Hepatocyte (in vitro differentiated cells): Measurements from ENCODE around the gene PPP1R14B. TPM values are rescaled to one million over a fixed set of nuclear protein-coding genes. Genes with fewer than 3 reads are reported as not detected.

ENCODE experiments used
- DNase-seq: peaks from one replicate; pipeline ENCODE4 v3.0.0-alpha.2; 2016; ENCODE audit warnings: low spot score
- H2AFZ ChIP-seq: fragments of 200-600 bp; sonication (generic); 2 replicates; pipeline ENCODE4 v1.6.0; 2016; ENCODE audit warnings: antibody characterized with exemption, mild to moderate bottlenecking
- H3K27ac ChIP-seq: fragments of 200-600 bp; sonication (generic); 2 replicates; pipeline ENCODE4 v1.5.1; 2016; ENCODE audit warnings: mild to moderate bottlenecking
- H3K27me3 ChIP-seq: fragments of 200-600 bp; sonication (generic); 2 replicates; pipeline ENCODE4 v1.6.1; 2016
- H3K36me3 ChIP-seq: fragments of 200-600 bp; sonication (generic); replicated peaks from 2 replicates; pipeline ENCODE4 v1.5.1; 2016; ENCODE audit warnings: low read depth; ENCODE audit not compliant: insufficient read depth
- H3K4me1 ChIP-seq: fragments of 200-600 bp; sonication (generic); 2 replicates; pipeline ENCODE4 v1.5.1; 2016; ENCODE audit warnings: mild to moderate bottlenecking, moderate library complexity; ENCODE audit not compliant: insufficient read depth
- H3K4me2 ChIP-seq: fragments of 200-600 bp; sonication (generic); 2 replicates; pipeline ENCODE4 v1.6.0; 2016
- H3K4me3 ChIP-seq: fragments of 200-600 bp; sonication (generic); 2 replicates; pipeline ENCODE4 v1.5.1; 2016; ENCODE audit warnings: mild to moderate bottlenecking
- H3K79me2 ChIP-seq: fragments of 200-600 bp; sonication (generic); 2 replicates; pipeline ENCODE4 v1.6.0; 2017; ENCODE audit warnings: mild to moderate bottlenecking
- H3K9me2 ChIP-seq: fragments of 200-600 bp; sonication (generic); replicated peaks from 2 replicates; pipeline ENCODE4 v1.6.0; 2017; ENCODE audit warnings: mild to moderate bottlenecking; ENCODE audit not compliant: insufficient read depth
- H3K9me3 ChIP-seq: fragments of 200-600 bp; sonication (generic); 2 replicates; pipeline ENCODE4 v1.5.1; 2016; ENCODE audit warnings: low read depth, mild to moderate bottlenecking
- H4K20me1 ChIP-seq: fragments of 200-600 bp; sonication (generic); 2 replicates; pipeline ENCODE4 v1.6.0; 2016; ENCODE audit warnings: mild to moderate bottlenecking; ENCODE audit not compliant: insufficient read depth, poor library complexity, severe bottlenecking
- CTCF ChIP-seq: fragments of 200-600 bp; sonication (generic); IDR thresholded peaks from 2 replicates; pipeline ENCODE4 v1.5.1; 2016; ENCODE audit warnings: antibody characterized with exemption, mild to moderate bottlenecking; ENCODE audit not compliant: poor library complexity
- EZH2 ChIP-seq: fragments of 200-600 bp; sonication (generic); IDR thresholded peaks from 2 replicates; pipeline ENCODE4 v1.6.1; 2016; ENCODE audit warnings: antibody characterized with exemption, mild to moderate bottlenecking, borderline replicate concordance
- EZH2phosphoT487 ChIP-seq: fragments of 200-600 bp; sonication (generic); IDR thresholded peaks from one replicate; pipeline ENCODE4 v1.6.1; 2018; ENCODE audit warnings: antibody characterized with exemption, mild to moderate bottlenecking, low read depth, moderate library complexity; ENCODE audit not compliant: unreplicated experiment, severe bottlenecking
- WGBS: methylation state at CpG from one replicate; pipeline ENCODE4 v1.1.6; 2016; ENCODE audit warnings: low lambda C conversion rate; ENCODE audit errors: missing lambda C conversion rate; 5-methylcytosine and 5-hydroxymethylcytosine counted together
- polyA plus RNA-seq: library from polyadenylated mRNA; unstranded; fragments of >200 nt; fragmentation: Nextera tagmentation; extraction: Ambion mirVana; gene quantifications from 2 replicates; pipeline ENCODE4 v1.2.1, GENCODE V29; 2016
- total RNA-seq: library from RNA; depleted of rRNA; stranded (reverse); fragments of >200 nt; gene quantifications from 2 replicates; pipeline ENCODE4 v1.2.3, GENCODE V29; 2014

PPP1R14B gene
- total and polyA plus RNA-seq, 2 experiments from 2014 or later, result 86.8 to 229 TPM

GRCh38 chr11:64222651-64223000 is 24.1 kb downstream of the PPP1R14B start:
- no peak for TF ChIP-seq CTCF
- no peak for TF ChIP-seq EZH2phosphoT487
- no peak for TF ChIP-seq EZH2
- Histone ChIP-seq H3K9me2 (no peaks in the 10 kb centered on the region), H2AFZ (no peak overlapping the region), H4K20me1 (no peaks in the 10 kb centered on the region), H3K9me3 (no peaks in the 10 kb centered on the region), H3K4me3 (no peak overlapping the region), H3K27me3 (no peaks in the 10 kb centered on the region), H3K79me2 (peaks cover 21% of the 10 kb centered on the region), H3K36me3 (no peaks in the 10 kb centered on the region), H3K27ac (no peak overlapping the region), H3K4me2 (no peak overlapping the region), H3K4me1 (peaks cover 18% of the 10 kb centered on the region)
- WGBS, result 89% methylated on average over 9 of the region's 9 CpGs
- DNase-seq, result no peak

GRCh38 chr11:64220798-64221197 is 25.9 kb downstream of the PPP1R14B start:
- Histone ChIP-seq H3K27me3 (no peaks in the 10 kb centered on the region), H4K20me1 (no peaks in the 10 kb centered on the region), H3K4me1 (peaks cover 8% of the 10 kb centered on the region), H3K9me2 (no peaks in the 10 kb centered on the region), H3K4me3 (no peak overlapping the region), H3K79me2 (peaks cover 7% of the 10 kb centered on the region), H3K9me3 (no peaks in the 10 kb centered on the region), H3K27ac (no peak overlapping the region), H3K36me3 (no peaks in the 10 kb centered on the region), H3K4me2 (no peak overlapping the region), H2AFZ (no peak overlapping the region)
- WGBS, result 98% methylated on average over 14 of the region's 14 CpGs
- TF ChIP-seq EZH2, result no peak
- TF ChIP-seq EZH2phosphoT487, result no peak
- TF ChIP-seq CTCF, result no peak
- DNase-seq, result peak; percentile 2

- no peak for TF ChIP-seq CTCF
- no peak for TF ChIP-seq EZH2
- no peak for TF ChIP-seq EZH2phosphoT487
- 90% methylated on average over 15 of the region's 17 CpGs for WGBS
Observed at GRCh38 chr11:64220271-64220670, 26.5 kb downstream of the PPP1R14B start.

GRCh38 chr11:64219755-64220154 is 27.0 kb downstream of the PPP1R14B start:
- Histone ChIP-seq H3K9me2 (no peaks in the 10 kb centered on the region), H3K4me1 (peaks cover under 1% of the 10 kb centered on the region), H3K4me2 (no peak overlapping the region), H2AFZ (no peak overlapping the region), H3K27ac (no peak overlapping the region), H4K20me1 (no peaks in the 10 kb centered on the region), H3K9me3 (no peaks in the 10 kb centered on the region), H3K79me2 (no peaks in the 10 kb centered on the region), H3K27me3 (no peaks in the 10 kb centered on the region), H3K4me3 (no peak overlapping the region), H3K36me3 (no peaks in the 10 kb centered on the region)
- 95% methylated on average over 10 of the region's 10 CpGs for WGBS
- TF ChIP-seq CTCF (no peak), EZH2 (no peak), EZH2phosphoT487 (no peak)
- DNase-seq, result no peak

More at GRCh38 chr11:64220271-64220670, 26.5 kb downstream of the PPP1R14B start:
- Histone ChIP-seq H3K4me1 (peaks cover 5% of the 10 kb centered on the region), H3K4me3 (no peak overlapping the region), H2AFZ (no peak overlapping the region), H3K36me3 (no peaks in the 10 kb centered on the region), H3K9me2 (no peaks in the 10 kb centered on the region), H3K79me2 (peaks cover 4% of the 10 kb centered on the region), H3K4me2 (no peak overlapping the region), H3K9me3 (no peaks in the 10 kb centered on the region), H4K20me1 (no peaks in the 10 kb centered on the region), H3K27me3 (no peaks in the 10 kb centered on the region), H3K27ac (no peak overlapping the region)
- no peak for DNase-seq
